Measurements from ENCODE around the gene GBP1.

GRCh38 chr1:89065079-89065868 is at the start of gene GBP1:
- no peak for TF ChIP-seq MXI1 (conservative IDR thresholded peaks at IDR 0.05; ENCODE audit: poor library complexity, severe bottlenecking)
- no peak for TF ChIP-seq POLR2AphosphoS5 (IDR thresholded peaks at IDR 0.05)
